Fibroblast of mammary gland (primary cell): ENCODE measurements around the gene SLCO2B1.

Experiments used
- DNase-seq: peaks from one replicate; pipeline ENCODE4 v3.0.0-alpha.2; 2010; ENCODE audit warnings: low read depth
- H3K4me3 ChIP-seq: 2 replicates; pipeline ENCODE4 v1.5.1; 2011; ENCODE audit warnings: low read depth, mild to moderate bottlenecking, low read length, moderate library complexity; ENCODE audit not compliant: control insufficient read depth
- TF ChIP-seq, protein P1 (sequence below): conservative IDR thresholded peaks from 2 replicates; pipeline ENCODE4 v1.5.1; 2011; ENCODE audit warnings: low read depth, low read length, inconsistent platforms; ENCODE audit not compliant: control insufficient read depth, insufficient read depth

The SLCO2B1 gene

GRCh38 chr11:75184757-75185425 is 34.0 kb downstream of the SLCO2B1 start:
- no peak overlapping the region for H3K4me3 ChIP-seq
- TF ChIP-seq, protein P1, sequence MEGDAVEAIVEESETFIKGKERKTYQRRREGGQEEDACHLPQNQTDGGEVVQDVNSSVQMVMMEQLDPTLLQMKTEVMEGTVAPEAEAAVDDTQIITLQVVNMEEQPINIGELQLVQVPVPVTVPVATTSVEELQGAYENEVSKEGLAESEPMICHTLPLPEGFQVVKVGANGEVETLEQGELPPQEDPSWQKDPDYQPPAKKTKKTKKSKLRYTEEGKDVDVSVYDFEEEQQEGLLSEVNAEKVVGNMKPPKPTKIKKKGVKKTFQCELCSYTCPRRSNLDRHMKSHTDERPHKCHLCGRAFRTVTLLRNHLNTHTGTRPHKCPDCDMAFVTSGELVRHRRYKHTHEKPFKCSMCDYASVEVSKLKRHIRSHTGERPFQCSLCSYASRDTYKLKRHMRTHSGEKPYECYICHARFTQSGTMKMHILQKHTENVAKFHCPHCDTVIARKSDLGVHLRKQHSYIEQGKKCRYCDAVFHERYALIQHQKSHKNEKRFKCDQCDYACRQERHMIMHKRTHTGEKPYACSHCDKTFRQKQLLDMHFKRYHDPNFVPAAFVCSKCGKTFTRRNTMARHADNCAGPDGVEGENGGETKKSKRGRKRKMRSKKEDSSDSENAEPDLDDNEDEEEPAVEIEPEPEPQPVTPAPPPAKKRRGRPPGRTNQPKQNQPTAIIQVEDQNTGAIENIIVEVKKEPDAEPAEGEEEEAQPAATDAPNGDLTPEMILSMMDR: no peak
- DNase-seq: no peak

GRCh38 chr11:75185866-75186265 is 35.0 kb downstream of the SLCO2B1 start:
- H3K4me3 ChIP-seq: no peak overlapping the region
- no peak for DNase-seq
- TF ChIP-seq, protein P1: no peak

- DNase-seq: no peak
Observed at GRCh38 chr11:75186999-75187398, 36.1 kb downstream of the SLCO2B1 start.

DNA sequence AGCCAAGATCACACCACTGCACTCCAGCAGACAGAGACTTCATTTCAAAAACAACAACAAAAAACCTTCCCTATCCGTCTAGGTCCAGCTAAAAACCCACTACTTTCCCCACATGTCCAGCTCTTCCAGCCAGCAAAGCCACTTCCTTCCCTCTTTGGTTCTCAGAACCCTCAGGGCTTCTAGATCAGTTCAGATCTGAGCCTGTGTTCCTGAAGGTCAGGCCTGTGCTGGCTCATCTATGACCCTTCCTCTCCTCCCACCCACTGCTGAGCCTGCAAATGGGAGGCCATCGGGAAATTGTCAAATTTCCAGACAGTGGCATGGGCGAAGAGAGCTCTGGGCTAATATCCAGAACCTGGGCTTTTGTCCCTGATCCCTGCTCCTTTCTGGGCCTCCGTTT is 37.8 kb downstream of the SLCO2B1 start:
- H3K4me3 ChIP-seq: no peak overlapping the region
- TF ChIP-seq, protein P1: no peak
- no peak for DNase-seq

More at GRCh38 chr11:75186999-75187398, 36.1 kb downstream of the SLCO2B1 start:
- no peak overlapping the region for H3K4me3 ChIP-seq
- TF ChIP-seq, protein P1: no peak

DNA sequence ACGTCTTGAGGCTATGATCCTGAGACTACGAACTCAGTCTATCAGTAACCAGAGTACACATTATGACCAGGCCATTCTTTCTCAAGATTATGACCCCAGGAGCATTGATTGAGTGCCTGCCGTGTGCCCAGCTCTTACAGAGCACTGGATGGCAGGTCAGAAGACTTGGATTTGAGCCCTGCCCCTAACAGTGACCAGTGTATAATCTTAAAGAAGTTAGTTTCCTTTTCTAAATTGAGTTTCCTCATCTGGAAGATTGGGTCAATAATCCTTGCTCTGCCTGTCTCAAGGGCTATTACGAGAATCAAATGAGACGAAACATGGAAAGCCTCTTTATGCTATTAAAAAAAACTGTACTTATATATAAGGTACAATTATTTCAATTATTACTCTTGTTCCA is 38.2 kb downstream of the SLCO2B1 start:
- no peak overlapping the region for H3K4me3 ChIP-seq
- TF ChIP-seq, protein P1: no peak
- no peak for DNase-seq

GRCh38 chr11:75189911-75190310 is 39.0 kb downstream of the SLCO2B1 start:
- DNase-seq: peak; percentile 14
- TF ChIP-seq, protein P1: no peak

GRCh38 chr11:75190652-75191329 is 39.9 kb downstream of the SLCO2B1 start:
- H3K4me3 ChIP-seq: no peak overlapping the region
- TF ChIP-seq, protein P1: no peak
- DNase-seq: no peak

More at GRCh38 chr11:75189911-75190310, 39.0 kb downstream of the SLCO2B1 start:
- H3K4me3 ChIP-seq: no peak overlapping the region
